Smooth muscle cell (in vitro differentiated cells): Measurements from ENCODE around the gene ADAMTS2. TPM values are rescaled to one million over a fixed set of nuclear protein-coding genes. Genes with fewer than 3 reads are reported as not detected.

ENCODE experiments used
- DNase-seq: peaks from one replicate; lab custom pipeline; 2025; ENCODE audit not compliant: unreplicated experiment; lab: John Stamatoyannopoulos, UW
- H2AFZ ChIP-seq: fragments of 200-600 bp; sonication (generic); 2 replicates; pipeline ENCODE4 v1.6.0; 2016; ENCODE audit warnings: antibody characterized with exemption, low read depth, mild to moderate bottlenecking
- H3F3A ChIP-seq: fragments of 200-600 bp; sonication (generic); 2 replicates; pipeline ENCODE4 v1.6.0; 2017; ENCODE audit warnings: antibody characterized with exemption, low read depth
- H3K27ac ChIP-seq: fragments of 200-600 bp; sonication (generic); 2 replicates; pipeline ENCODE4 v1.5.1; 2016; ENCODE audit warnings: low read depth, mild to moderate bottlenecking
- H3K27me3 ChIP-seq: fragments of 200-600 bp; sonication (generic); 2 replicates; pipeline ENCODE4 v1.6.1; 2016; ENCODE audit warnings: low read depth, mild to moderate bottlenecking
- H3K36me3 ChIP-seq: fragments of 200-600 bp; sonication (generic); 2 replicates; pipeline ENCODE4 v1.5.1; 2016; ENCODE audit warnings: low read depth
- H3K4me1 ChIP-seq: fragments of 200-600 bp; sonication (generic); 2 replicates; pipeline ENCODE4 v1.5.1; 2016; ENCODE audit warnings: low read depth
- H3K4me2 ChIP-seq: fragments of 200-600 bp; sonication (generic); 2 replicates; pipeline ENCODE4 v1.6.0; 2016; ENCODE audit warnings: mild to moderate bottlenecking
- H3K4me3 ChIP-seq: fragments of 200-600 bp; sonication (generic); 2 replicates; pipeline ENCODE4 v1.5.1; 2016; ENCODE audit warnings: mild to moderate bottlenecking
- H3K79me2 ChIP-seq: fragments of 200-600 bp; sonication (generic); 2 replicates; pipeline ENCODE4 v1.6.0; 2016; ENCODE audit warnings: low read depth, mild to moderate bottlenecking
- H3K9ac ChIP-seq: fragments of 200-600 bp; sonication (generic); 2 replicates; pipeline ENCODE4 v1.6.0; 2016; ENCODE audit warnings: low read depth
- H3K9me3 ChIP-seq: fragments of 200-600 bp; sonication (generic); replicated peaks from 2 replicates; pipeline ENCODE4 v1.5.1; 2016; ENCODE audit warnings: low read depth
- H4K20me1 ChIP-seq: fragments of 200-600 bp; sonication (generic); 2 replicates; pipeline ENCODE4 v1.6.0; 2016; ENCODE audit warnings: low read depth
- WGBS: methylation state at CpG from one replicate; pipeline ENCODE4 v1.1.7; 2016; ENCODE audit warnings: low lambda C conversion rate; 5-methylcytosine and 5-hydroxymethylcytosine counted together
- polyA plus RNA-seq: library from polyadenylated mRNA; unstranded; fragments of >200 nt; fragmentation: Nextera tagmentation; extraction: Ambion mirVana; gene quantifications from 2 replicates; pipeline ENCODE4 v1.2.1, GENCODE V29; 2016
- total RNA-seq: library from RNA; depleted of rRNA; stranded (reverse); fragments of >200 nt; gene quantifications from 2 replicates; pipeline ENCODE4 v1.2.3, GENCODE V29; 2014
- TF ChIP-seq, protein P1 (sequence below): fragments of 200-600 bp; sonication (generic); IDR thresholded peaks from 2 replicates; pipeline ENCODE4 v1.5.1; 2017; ENCODE audit warnings: borderline replicate concordance, mild to moderate bottlenecking, antibody characterized with exemption; ENCODE audit not compliant: insufficient read depth, poor library complexity, severe bottlenecking

ADAMTS2 gene
- total and polyA plus RNA-seq, 2 experiments from 2014 or later = 22.8 to 37.5 TPM

DNA sequence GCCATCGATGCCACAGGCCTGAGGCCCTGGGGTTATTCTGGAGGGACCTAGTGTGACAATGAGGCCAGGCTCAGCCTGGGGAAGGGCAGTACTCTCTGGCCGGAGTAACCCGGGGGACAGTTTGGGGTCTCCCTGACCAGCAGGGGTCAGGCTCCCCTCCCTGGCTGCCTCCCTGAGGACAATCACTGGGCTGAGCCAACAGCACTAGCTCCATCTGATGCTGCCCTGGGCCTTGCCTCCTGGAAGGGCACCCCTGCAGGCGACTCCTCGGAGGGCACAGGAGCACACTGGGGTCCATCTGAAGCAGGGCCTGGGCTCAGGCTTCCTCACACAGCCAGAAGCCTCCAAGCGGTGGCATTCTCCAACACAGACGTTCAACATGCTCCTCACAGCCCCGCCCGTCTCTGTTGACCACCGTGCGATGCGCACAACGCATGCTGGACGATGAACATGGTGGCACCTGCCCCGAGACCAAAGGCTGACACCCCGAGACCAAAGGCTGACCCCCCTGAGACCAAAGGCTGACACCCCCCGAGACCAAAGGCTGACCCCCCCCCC lies 68.3 kb downstream of the ADAMTS2 start:
- H3K4me3 ChIP-seq = no peak overlapping the region
- 92% methylated on average over 17 of the region's 17 CpGs for WGBS
- H4K20me1 ChIP-seq = no peaks in the 10 kb centered on the region
- no peaks in the 10 kb centered on the region for H3K79me2 ChIP-seq
- H3K9ac ChIP-seq = peak overlapping the region; percentile 53
- H3K27ac ChIP-seq = peak overlapping the region; percentile 68
- peaks cover 11% of the 10 kb centered on the region for H3K4me1 ChIP-seq
- no peaks in the 10 kb centered on the region for H3F3A ChIP-seq
- TF ChIP-seq, protein P1, sequence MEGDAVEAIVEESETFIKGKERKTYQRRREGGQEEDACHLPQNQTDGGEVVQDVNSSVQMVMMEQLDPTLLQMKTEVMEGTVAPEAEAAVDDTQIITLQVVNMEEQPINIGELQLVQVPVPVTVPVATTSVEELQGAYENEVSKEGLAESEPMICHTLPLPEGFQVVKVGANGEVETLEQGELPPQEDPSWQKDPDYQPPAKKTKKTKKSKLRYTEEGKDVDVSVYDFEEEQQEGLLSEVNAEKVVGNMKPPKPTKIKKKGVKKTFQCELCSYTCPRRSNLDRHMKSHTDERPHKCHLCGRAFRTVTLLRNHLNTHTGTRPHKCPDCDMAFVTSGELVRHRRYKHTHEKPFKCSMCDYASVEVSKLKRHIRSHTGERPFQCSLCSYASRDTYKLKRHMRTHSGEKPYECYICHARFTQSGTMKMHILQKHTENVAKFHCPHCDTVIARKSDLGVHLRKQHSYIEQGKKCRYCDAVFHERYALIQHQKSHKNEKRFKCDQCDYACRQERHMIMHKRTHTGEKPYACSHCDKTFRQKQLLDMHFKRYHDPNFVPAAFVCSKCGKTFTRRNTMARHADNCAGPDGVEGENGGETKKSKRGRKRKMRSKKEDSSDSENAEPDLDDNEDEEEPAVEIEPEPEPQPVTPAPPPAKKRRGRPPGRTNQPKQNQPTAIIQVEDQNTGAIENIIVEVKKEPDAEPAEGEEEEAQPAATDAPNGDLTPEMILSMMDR = no peak
- H3K9me3 ChIP-seq = no peaks in the 10 kb centered on the region
- H3K36me3 ChIP-seq = no peaks in the 10 kb centered on the region
- no peak for DNase-seq
- H2AFZ ChIP-seq = no peak overlapping the region
- no peaks in the 10 kb centered on the region for H3K27me3 ChIP-seq
- no peak overlapping the region for H3K4me2 ChIP-seq

DNA sequence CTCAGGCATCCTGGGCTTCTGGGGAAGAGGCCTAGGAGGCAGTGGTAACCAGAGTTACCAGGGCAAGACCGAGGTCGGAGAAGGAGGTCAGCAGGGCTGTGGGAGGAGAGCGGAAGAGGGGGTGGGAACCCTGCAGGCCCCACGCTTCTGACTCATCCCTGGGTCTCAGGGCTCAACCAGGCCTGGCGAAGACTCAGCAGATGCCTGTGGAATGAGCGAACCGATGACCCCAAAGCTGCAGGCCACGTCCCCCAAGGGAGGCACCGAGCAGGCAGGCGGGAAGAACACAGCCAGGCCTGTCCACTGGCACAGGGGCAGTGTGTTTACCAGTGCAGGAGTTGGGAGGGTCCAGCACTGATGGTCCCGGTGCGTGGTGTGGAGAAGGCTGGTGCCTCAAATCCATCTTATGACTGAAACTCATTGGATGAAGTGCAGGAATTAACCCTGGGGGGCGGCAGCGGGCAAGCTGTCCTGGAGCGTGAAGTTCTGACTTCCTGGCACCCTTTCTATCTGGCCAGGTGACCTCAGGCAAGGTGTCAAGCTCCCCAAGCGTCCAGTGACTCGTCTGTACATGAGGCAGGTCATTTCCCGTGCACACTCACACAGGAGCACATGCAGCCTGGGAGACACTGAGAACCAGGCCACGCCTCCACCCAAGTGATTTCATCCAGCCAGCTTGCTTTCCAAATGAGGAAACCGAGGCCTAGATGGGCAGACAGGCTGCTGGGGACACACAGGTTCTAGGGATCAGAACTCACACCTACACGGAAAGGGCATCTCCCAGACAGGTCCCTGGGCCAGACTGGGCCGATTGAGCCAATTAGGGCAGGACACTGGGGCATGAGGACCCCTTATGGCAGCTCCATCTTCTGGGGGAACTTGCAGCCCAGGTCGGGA lies 69.1 kb downstream of the ADAMTS2 start:
- Histone ChIP-seq H3K9me3 (no peaks in the 10 kb centered on the region), H3K4me2 (peak overlapping the region; percentile 10), H3F3A (no peaks in the 10 kb centered on the region), H2AFZ (no peak overlapping the region), H3K9ac (peak overlapping the region; percentile 53), H4K20me1 (no peaks in the 10 kb centered on the region), H3K4me3 (no peak overlapping the region), H3K36me3 (no peaks in the 10 kb centered on the region), H3K79me2 (no peaks in the 10 kb centered on the region), H3K27ac (peak overlapping the region; percentile 68), H3K27me3 (no peaks in the 10 kb centered on the region), H3K4me1 (peaks cover 11% of the 10 kb centered on the region)
- TF ChIP-seq, protein P1 = no peak
- 52% methylated on average over 23 of the region's 23 CpGs for WGBS
- DNase-seq = peak; percentile 20

DNA sequence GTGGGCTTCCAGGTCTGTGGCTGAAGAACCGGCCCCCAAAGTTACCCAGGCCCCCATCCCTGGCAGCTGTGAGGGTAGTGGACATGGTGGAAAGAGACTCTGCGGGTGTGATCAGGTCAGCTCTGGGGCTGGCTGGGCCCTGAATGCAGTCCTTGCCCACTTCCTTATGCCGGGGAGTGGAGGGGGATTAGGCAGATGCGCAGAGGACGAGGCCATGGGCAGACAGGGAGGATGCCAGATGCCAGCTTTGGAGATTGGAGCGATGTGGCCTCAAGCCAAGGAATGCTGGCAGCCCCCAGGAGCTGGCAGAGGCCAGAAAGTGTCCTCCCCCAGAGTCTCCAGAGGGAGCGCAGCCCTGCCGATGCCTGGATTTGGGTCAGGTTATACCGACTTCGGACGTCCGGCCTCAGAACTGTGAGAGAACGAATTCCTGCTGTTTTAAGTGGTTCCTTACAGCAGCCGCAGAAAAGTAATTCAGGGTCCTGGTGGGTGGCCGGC lies 69.8 kb downstream of the ADAMTS2 start:
- Histone ChIP-seq H3K9me3 (no peaks in the 10 kb centered on the region), H3K4me3 (no peak overlapping the region), H3K27me3 (no peaks in the 10 kb centered on the region), H2AFZ (no peak overlapping the region), H3K27ac (peak overlapping the region; percentile 68), H3F3A (no peaks in the 10 kb centered on the region), H3K4me1 (peaks cover 11% of the 10 kb centered on the region), H3K9ac (peak overlapping the region; percentile 42), H3K36me3 (no peaks in the 10 kb centered on the region), H3K79me2 (no peaks in the 10 kb centered on the region), H3K4me2 (no peak overlapping the region), H4K20me1 (no peaks in the 10 kb centered on the region)
- DNase-seq = no peak
- 94% methylated on average over 15 of the region's 15 CpGs for WGBS
- TF ChIP-seq, protein P1 = no peak
